Fibroblast of pulmonary artery (primary cell): ENCODE measurements around the gene TTC28.

ENCODE experiments used
- DNase-seq: peaks from one replicate; pipeline ENCODE4 v3.0.0-alpha.2; 2010; ENCODE audit warnings: low read depth
- H3K4me3 ChIP-seq: replicated peaks from 2 replicates; pipeline ENCODE4 v1.5.1; 2011; ENCODE audit warnings: low read depth, mild to moderate bottlenecking, control low read depth, low read length, moderate library complexity
- CTCF ChIP-seq: IDR thresholded peaks from 2 replicates; pipeline ENCODE4 v1.5.1; 2011; ENCODE audit warnings: mild to moderate bottlenecking, control low read depth, low read length, inconsistent platforms; ENCODE audit errors: missing control alignments

Gene TTC28

GRCh38 chr22:28103596-28103995 is 576.0 kb downstream of the TTC28 start:
- peak; percentile 54 for DNase-seq
- no peak for TF ChIP-seq CTCF
- no peak overlapping the region for H3K4me3 ChIP-seq

GRCh38 chr22:28102151-28102812 is 577.4 kb downstream of the TTC28 start:
- DNase-seq = no peak
- TF ChIP-seq CTCF = no peak
- no peak overlapping the region for H3K4me3 ChIP-seq

GRCh38 chr22:28097627-28098026 is 582.0 kb downstream of the TTC28 start:
- DNase-seq = no peak
- TF ChIP-seq CTCF = no peak
- H3K4me3 ChIP-seq = no peak overlapping the region

GRCh38 chr22:28096161-28096560 is 583.5 kb downstream of the TTC28 start:
- no peak overlapping the region for H3K4me3 ChIP-seq
- no peak for TF ChIP-seq CTCF
- DNase-seq = no peak

- no peak overlapping the region for H3K4me3 ChIP-seq
- TF ChIP-seq CTCF = no peak
- DNase-seq = no peak
Measured at GRCh38 chr22:28095316-28096095, 584.1 kb downstream of the TTC28 start.

- TF ChIP-seq CTCF = no peak
- DNase-seq = no peak
- no peak overlapping the region for H3K4me3 ChIP-seq
Measured at GRCh38 chr22:28094771-28095170, 584.9 kb downstream of the TTC28 start.

GRCh38 chr22:28093711-28094110 is 585.9 kb downstream of the TTC28 start:
- no peak overlapping the region for H3K4me3 ChIP-seq
- DNase-seq = no peak
- no peak for TF ChIP-seq CTCF
